CD8-positive, alpha-beta memory T cell (primary cell): ENCODE measurements around the gene SLC41A1. TPM values are rescaled to one million over a fixed set of nuclear protein-coding genes. Genes with fewer than 3 reads are reported as not detected.
A peak's percentile ranks its signal among the peaks of the same experiment; 100 is the strongest.

Experiments
- CTCF ChIA-PET: fragments of 350-600 bp; sonication (Branson Sonifier 250); formaldehyde crosslinking; loops from one replicate; lab custom pipeline; 2021; ENCODE audit warnings: antibody characterized with exemption; lab: Charles Lee
- POLR2A ChIA-PET: fragments of 350-600 bp; sonication (Branson Sonifier 250); formaldehyde crosslinking; loops from one replicate; lab custom pipeline; 2021; ENCODE audit warnings: antibody characterized with exemption; lab: Charles Lee
- DNase-seq, 5 donors: peaks; one replicate each; pipeline versions ENCODE4 v3.0.0 to v3.0.0-alpha.2; 2020 to 2022; ENCODE audit warnings: mixed read lengths in 1 of 5
- H3K27ac ChIP-seq: one replicate; pipeline ENCODE4 v1.7.0; 2013; ENCODE audit warnings: low read depth, mild to moderate bottlenecking, low read length, moderate library complexity
- H3K27me3 ChIP-seq: 2 replicates; pipeline ENCODE4 v1.7.0; 2013; ENCODE audit warnings: low read length, mild to moderate bottlenecking; ENCODE audit not compliant: insufficient read depth, poor library complexity, severe bottlenecking
- H3K36me3 ChIP-seq: 2 replicates; pipeline ENCODE4 v1.7.0; 2013; ENCODE audit warnings: mild to moderate bottlenecking, low read length, moderate library complexity; ENCODE audit not compliant: insufficient read depth
- H3K4me1 ChIP-seq: 2 replicates; pipeline ENCODE4 v1.7.0; 2013; ENCODE audit warnings: mild to moderate bottlenecking, low read length, moderate library complexity; ENCODE audit not compliant: insufficient read depth
- H3K4me3 ChIP-seq: 2 replicates; pipeline ENCODE4 v1.7.0; 2013; ENCODE audit warnings: mild to moderate bottlenecking, low read length
- H3K9me3 ChIP-seq: 2 replicates; pipeline ENCODE4 v1.7.0; 2013; ENCODE audit warnings: mild to moderate bottlenecking, low read length
- H3K27ac Mint-ChIP-seq, 8 donors: one replicate each; pipeline ENCODE4 v1.8.0; 2020 to 2021; ENCODE audit warnings: mixed read lengths in 8 of 8, mild to moderate bottlenecking in 6 of 8, inconsistent platforms in 3 of 8, moderate library complexity in 3 of 8
- H3K27me3 Mint-ChIP-seq, 2 donors: one replicate each; pipeline ENCODE4 v1.8.0; 2020 to 2021; ENCODE audit warnings: mixed read lengths in 2 of 2, mild to moderate bottlenecking in 1 of 2, moderate library complexity in 1 of 2
- H3K36me3 Mint-ChIP-seq, 3 donors: one replicate each; pipeline ENCODE4 v1.8.0; 2020 to 2021; ENCODE audit warnings: mixed read lengths in 3 of 3, inconsistent platforms in 1 of 3, mild to moderate bottlenecking in 1 of 3
- H3K4me1 Mint-ChIP-seq, 3 donors: one replicate each; pipeline ENCODE4 v1.8.0; 2020 to 2021; ENCODE audit warnings: mixed read lengths in 3 of 3, inconsistent platforms in 1 of 3, mild to moderate bottlenecking in 1 of 3
- H3K4me3 Mint-ChIP-seq, 7 donors: one replicate each; pipeline ENCODE4 v1.8.0; 2020 to 2021; ENCODE audit warnings: mixed read lengths in 7 of 7, mild to moderate bottlenecking in 6 of 7, moderate library complexity in 4 of 7, inconsistent platforms in 2 of 7
- H3K9me3 Mint-ChIP-seq, 5 donors: one replicate each; pipeline ENCODE4 v1.8.0; 2020 to 2022; ENCODE audit warnings: mixed read lengths in 5 of 5, mild to moderate bottlenecking in 3 of 5, moderate library complexity in 2 of 5, inconsistent platforms in 1 of 5
- polyA plus RNA-seq: library from polyadenylated mRNA; unstranded; fragments of 300-500 nt; fragmentation: Illumina TruSeq; gene quantifications from one replicate; pipeline ENCODE4 v1.2.3, GENCODE V29; 2021
- total RNA-seq, 2 experiments: library from RNA; stranded (reverse); gene quantifications; one replicate each; pipeline ENCODE4 v1.2.3, GENCODE V29; 2021

The SLC41A1 gene
- total and polyA plus RNA-seq, 3 experiments from 2014 or later: 16.5 to 27.6 (median 24.1) TPM

DNA sequence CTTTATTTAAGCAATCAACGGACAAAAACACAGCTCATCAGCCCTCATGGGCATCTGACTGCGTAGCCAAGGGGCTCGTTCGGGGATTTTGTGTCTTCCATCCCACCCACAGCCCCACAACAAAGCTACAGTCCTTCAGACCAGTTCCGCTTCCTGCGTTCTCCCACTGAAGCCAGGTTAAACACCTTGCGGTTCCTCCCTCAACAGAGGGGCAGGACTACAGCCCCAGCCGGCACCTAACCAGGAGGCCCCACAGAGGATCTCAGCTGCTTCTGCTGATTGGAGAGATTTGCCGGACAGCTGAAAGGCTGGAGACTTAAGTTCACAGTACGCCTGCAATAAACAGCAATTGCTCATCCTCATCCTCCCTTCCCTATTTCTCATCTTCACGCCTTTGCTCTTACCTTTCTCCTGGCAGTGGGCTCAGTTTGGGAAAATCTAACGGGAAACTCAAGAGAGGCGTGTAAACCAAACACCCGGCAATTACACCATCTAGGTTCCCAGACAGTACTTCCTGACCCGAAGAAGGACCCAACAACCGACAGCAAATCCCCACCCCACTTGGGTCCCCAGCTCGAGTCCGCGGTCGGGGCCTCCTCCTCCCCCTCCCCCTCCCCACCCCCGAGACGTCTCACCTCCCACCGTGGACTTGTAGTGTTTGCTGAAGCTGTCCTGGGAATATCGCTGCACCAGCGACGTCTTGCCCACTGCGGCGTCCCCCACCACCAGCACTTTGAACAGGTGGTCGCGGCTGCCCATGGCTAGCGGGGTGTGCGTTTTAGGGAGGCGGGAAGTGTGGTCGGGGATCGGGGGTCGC is 38.6 kb downstream of the SLC41A1 start:
- Histone ChIP-seq H3K27ac (peak overlapping the region; percentile 90), H3K9me3 (no peaks in the 10 kb centered on the region), H3K4me1 (peaks cover 41% of the 10 kb centered on the region), H3K27me3 (no peaks in the 10 kb centered on the region), H3K36me3 (peaks cover 13% of the 10 kb centered on the region), H3K4me3 (peak overlapping the region; percentile 84)
- H3K4me3 Mint-ChIP-seq: peak overlapping the region; percentile 89 to 99 (median 97)
- peak; percentile 31 to 66 (median 52) for DNase-seq
- H3K4me1 Mint-ChIP-seq: peaks cover 61 to 64% (median 62%) of the 10 kb centered on the region in 3 donors
- CTCF ChIA-PET: interaction anchor here (0.8 to 3.7 kb wide), 5 partner anchors 9 to 332 kb away, joined by 3 to 15 read pairs (median 5); partner anchors contain the start of gene ELK4
- POLR2A ChIA-PET: interaction anchor here (0.6 to 4.6 kb wide), 9 partner anchors 25 to 143 kb away, joined by 3 to 74 read pairs (median 4); partner anchors contain the start of gene NUCKS1
- H3K27ac Mint-ChIP-seq: peak overlapping the region; percentile 95 to 100 (median 99)
- no peaks in the 10 kb centered on the region for H3K9me3 Mint-ChIP-seq
- H3K36me3 Mint-ChIP-seq: peaks cover 0 to 51% (median 11%) of the 10 kb centered on the region in 3 donors
- H3K27me3 Mint-ChIP-seq: peaks cover 0 to 2% of the 10 kb centered on the region in 2 donors

DNA sequence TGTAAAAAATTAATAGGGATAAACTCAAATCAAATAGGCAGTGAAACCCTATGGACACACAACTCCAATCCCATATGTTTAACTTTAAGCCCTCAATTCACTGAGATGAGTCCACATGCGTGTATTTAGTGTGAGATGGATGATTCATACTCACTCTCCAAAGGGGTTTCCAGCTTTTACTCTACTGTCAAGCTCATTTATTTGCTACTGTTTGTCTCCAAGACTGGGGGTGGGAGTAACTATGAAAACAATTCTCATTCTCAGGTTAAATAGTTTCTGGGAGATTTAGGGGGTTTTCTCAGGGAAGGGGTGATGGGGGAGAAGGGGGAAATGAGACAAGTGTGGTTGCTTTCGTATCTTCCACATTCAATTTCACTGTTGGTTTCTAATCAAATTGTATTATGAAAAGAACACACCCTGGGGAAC is 40.4 kb downstream of the SLC41A1 start:
- Histone ChIP-seq H3K4me1 (peaks cover 41% of the 10 kb centered on the region), H3K27me3 (no peaks in the 10 kb centered on the region), H3K36me3 (peaks cover 13% of the 10 kb centered on the region), H3K27ac (no peak overlapping the region), H3K4me3 (no peak overlapping the region), H3K9me3 (no peaks in the 10 kb centered on the region)
- peak overlapping the region; percentile 89 to 100 (median 98) for H3K27ac Mint-ChIP-seq
- peaks cover 54 to 67% (median 63%) of the 10 kb centered on the region in 3 donors for H3K4me1 Mint-ChIP-seq
- H3K27me3 Mint-ChIP-seq: peaks cover 0 to 2% of the 10 kb centered on the region in 2 donors
- CTCF ChIA-PET: interaction anchor here (0.8 to 3.7 kb wide), 2 partner anchors 18 to 114 kb away, joined by 3 to 15 read pairs; no protein-coding TSS in a partner anchor
- no peaks in the 10 kb centered on the region for H3K9me3 Mint-ChIP-seq
- DNase-seq: no peak
- H3K36me3 Mint-ChIP-seq: peaks cover 0 to 68% (median 14%) of the 10 kb centered on the region in 3 donors
- POLR2A ChIA-PET: interaction anchor here (0.6 to 4.6 kb wide), 2 partner anchors 23 to 36 kb away, joined by 3 to 74 read pairs; partner anchors contain the start of gene NUCKS1
- H3K4me3 Mint-ChIP-seq: peak overlapping the region; percentile 25 to 99 (median 97)

DNA sequence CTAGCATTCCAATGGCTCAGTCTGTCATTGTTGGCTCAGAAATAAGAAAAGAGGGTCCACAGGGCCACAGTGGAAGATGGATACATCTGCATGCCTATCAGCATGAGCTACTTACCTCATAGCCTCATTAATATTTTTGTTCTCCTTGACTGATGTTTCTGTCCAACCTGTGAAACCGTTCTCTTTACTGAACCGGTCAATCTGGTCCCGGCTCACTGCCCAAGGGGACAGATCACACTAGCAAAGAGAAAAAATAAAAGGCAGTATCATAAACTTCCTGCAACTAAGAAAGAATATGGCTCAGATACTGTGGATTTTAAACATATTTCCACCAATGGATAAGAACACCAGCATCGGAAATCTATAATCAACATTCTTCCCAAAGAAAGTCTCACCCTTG is 42.4 kb downstream of the SLC41A1 start:
- H3K9me3 ChIP-seq: no peaks in the 10 kb centered on the region
- no peak for DNase-seq
- H3K36me3 ChIP-seq: peaks cover 13% of the 10 kb centered on the region
- H3K27me3 Mint-ChIP-seq: peaks cover 0 to 2% of the 10 kb centered on the region in 2 donors
- no peaks in the 10 kb centered on the region for H3K27me3 ChIP-seq
- H3K36me3 Mint-ChIP-seq: peaks cover 0 to 81% (median 14%) of the 10 kb centered on the region in 3 donors
- no peak overlapping the region for H3K27ac ChIP-seq
- H3K4me1 ChIP-seq: peaks cover 32% of the 10 kb centered on the region
- H3K4me3 ChIP-seq: no peak overlapping the region
- ChIA-PET CTCF (interaction anchor here (1.1 kb wide), 1 partner anchor 112 kb away, joined by 3 read pairs; no protein-coding TSS in a partner anchor), POLR2A (no interaction called here)
- peak overlapping the region in 7 of 8 donors; percentile 64 to 100 (median 95) for H3K27ac Mint-ChIP-seq
- H3K4me3 Mint-ChIP-seq: peak overlapping the region in 2 of 7 donors; percentile 24 to 89
- peaks cover 52 to 70% (median 69%) of the 10 kb centered on the region in 3 donors for H3K4me1 Mint-ChIP-seq
- H3K9me3 Mint-ChIP-seq: no peaks in the 10 kb centered on the region

DNA sequence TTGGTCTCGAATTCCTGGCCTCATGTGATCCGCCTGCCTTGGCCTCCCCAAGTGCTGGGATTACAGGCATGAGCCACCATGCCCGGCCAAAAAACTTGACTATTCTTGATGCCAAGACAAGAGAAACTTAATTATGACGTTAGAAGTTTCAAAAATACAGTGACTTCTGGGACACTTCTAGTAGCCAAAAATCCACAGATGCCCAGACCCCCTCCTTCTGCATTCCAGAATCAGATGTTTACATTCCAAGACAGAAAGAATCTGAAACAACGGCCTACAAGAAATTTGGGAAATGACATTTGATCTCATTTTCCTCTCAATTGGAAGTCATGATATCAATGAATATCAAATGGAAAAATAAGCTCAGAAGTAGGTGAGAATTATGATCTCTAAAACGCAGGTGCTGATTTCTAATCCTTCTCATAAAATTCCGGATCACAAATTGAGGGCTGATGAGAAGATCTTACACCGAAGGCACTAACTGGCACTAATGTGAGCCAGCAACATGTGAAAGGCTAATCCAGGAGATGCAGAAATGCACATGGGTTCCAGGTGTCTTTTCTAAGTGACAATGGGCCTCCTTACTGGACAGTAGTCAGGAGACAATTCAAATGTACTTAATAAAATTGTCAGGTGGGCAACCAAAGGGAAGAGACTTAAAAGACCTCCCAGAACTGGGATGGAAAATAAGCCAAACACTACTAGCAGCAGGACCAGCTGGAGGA is 43.2 kb downstream of the SLC41A1 start:
- no peak overlapping the region for H3K27ac ChIP-seq
- no peak for DNase-seq
- Mint-ChIP-seq H3K27ac (peak overlapping the region in 6 of 8 donors; percentile 76 to 100 (median 97)), H3K27me3 (no peaks in the 10 kb centered on the region), H3K4me3 (no peak overlapping the region), H3K4me1 (peaks cover 50 to 65% (median 64%) of the 10 kb centered on the region in 3 donors), H3K9me3 (no peaks in the 10 kb centered on the region), H3K36me3 (peaks cover 0 to 74% (median 14%) of the 10 kb centered on the region in 3 donors)
- H3K4me1 ChIP-seq: peaks cover 29% of the 10 kb centered on the region
- H3K4me3 ChIP-seq: no peak overlapping the region
- H3K9me3 ChIP-seq: no peaks in the 10 kb centered on the region
- POLR2A ChIA-PET: no interaction called here
- CTCF ChIA-PET: interaction anchor here (0.7 to 1.1 kb wide), 2 partner anchors 12 to 111 kb away, joined by 3 read pairs; no protein-coding TSS in a partner anchor
- peaks cover 13% of the 10 kb centered on the region for H3K36me3 ChIP-seq
- no peaks in the 10 kb centered on the region for H3K27me3 ChIP-seq

DNA sequence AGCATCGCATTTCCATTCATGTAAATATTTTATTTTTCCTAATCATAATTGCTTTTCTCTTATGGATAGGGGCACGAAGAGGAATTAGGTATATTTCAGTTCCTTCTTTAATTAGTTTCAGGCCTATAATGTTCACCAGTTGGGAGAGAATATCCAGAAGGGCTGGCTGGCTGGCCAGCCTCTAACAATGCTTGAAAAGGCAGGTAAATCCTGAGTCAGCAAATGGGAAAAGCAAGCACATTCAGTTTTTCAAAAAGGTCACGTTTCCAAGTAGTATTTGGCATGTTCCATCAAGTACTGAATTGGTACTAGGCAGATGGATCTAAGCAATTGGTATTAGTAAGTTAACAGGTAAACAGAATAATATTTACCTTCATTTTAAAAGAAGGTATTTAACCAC is 45.8 kb downstream of the SLC41A1 start:
- H3K4me3 Mint-ChIP-seq: peak overlapping the region in 1 of 7 donors; percentile 40
- DNase-seq: no peak
- ChIA-PET POLR2A (no interaction called here), CTCF (no interaction called here)
- peaks cover 13% of the 10 kb centered on the region for H3K36me3 ChIP-seq
- peaks cover 11% of the 10 kb centered on the region for H3K4me1 ChIP-seq
- peaks cover 0 to 72% (median 16%) of the 10 kb centered on the region in 3 donors for H3K36me3 Mint-ChIP-seq
- no peak overlapping the region for H3K27ac ChIP-seq
- peaks cover 31 to 44% (median 42%) of the 10 kb centered on the region in 3 donors for H3K4me1 Mint-ChIP-seq
- H3K27ac Mint-ChIP-seq: peak overlapping the region in 7 of 8 donors; percentile 51 to 67 (median 61)
- H3K27me3 Mint-ChIP-seq: no peaks in the 10 kb centered on the region
- H3K9me3 Mint-ChIP-seq: no peaks in the 10 kb centered on the region
- no peaks in the 10 kb centered on the region for H3K27me3 ChIP-seq
- no peak overlapping the region for H3K4me3 ChIP-seq
- no peaks in the 10 kb centered on the region for H3K9me3 ChIP-seq

DNA sequence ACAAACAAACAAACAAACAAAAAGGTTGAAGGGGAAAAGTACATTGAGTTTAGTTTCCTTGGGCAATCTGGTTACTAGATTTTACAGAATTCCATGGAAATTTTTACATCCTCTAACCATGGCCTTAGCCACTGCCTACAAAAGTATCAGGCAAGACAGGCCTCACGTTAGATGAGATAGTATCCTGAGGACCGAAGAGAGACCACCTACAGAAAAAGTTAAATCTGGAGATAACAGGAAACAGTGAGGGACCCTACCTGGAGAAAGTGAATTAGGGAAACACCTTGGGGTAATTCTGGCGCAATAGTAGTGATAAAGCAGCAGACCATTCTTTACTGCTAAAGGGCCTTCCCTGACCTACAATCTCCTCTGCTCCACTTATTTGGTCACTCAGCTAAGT is 46.4 kb downstream of the SLC41A1 start:
- H3K36me3 ChIP-seq: peaks cover 13% of the 10 kb centered on the region
- no peaks in the 10 kb centered on the region for H3K9me3 ChIP-seq
- ChIA-PET CTCF (interaction anchor here (0.9 kb wide), 1 partner anchor 20 kb away, joined by 3 read pairs; no protein-coding TSS in a partner anchor), POLR2A (no interaction called here)
- no peak overlapping the region for H3K4me3 ChIP-seq
- Mint-ChIP-seq H3K36me3 (peaks cover 0 to 65% (median 16%) of the 10 kb centered on the region in 3 donors), H3K4me3 (no peak overlapping the region), H3K27me3 (no peaks in the 10 kb centered on the region), H3K9me3 (no peaks in the 10 kb centered on the region), H3K4me1 (peaks cover 24 to 37% (median 35%) of the 10 kb centered on the region in 3 donors), H3K27ac (peak overlapping the region in 7 of 8 donors; percentile 37 to 79 (median 67))
- no peaks in the 10 kb centered on the region for H3K27me3 ChIP-seq
- H3K4me1 ChIP-seq: peaks cover 4% of the 10 kb centered on the region
- H3K27ac ChIP-seq: no peak overlapping the region
- DNase-seq: no peak

DNA sequence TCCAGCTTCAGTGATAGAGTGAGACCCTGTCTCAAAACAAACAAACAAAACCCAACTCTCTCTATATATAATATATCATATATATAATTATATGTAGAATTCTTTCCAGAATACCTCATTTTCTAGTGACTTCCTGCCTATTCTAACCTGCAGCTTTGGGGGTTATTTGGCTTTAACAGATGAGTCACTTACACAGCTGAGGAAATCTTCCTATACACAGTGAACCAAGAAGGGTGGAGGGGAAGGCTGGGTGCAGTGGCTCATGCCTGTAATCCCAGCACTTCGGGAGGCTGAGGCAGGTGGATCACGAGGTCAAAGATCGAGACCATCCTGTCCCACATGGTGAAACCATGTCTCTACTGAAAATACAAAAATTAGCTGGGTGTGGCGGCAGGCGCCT is 47.0 kb downstream of the SLC41A1 start:
- H3K27me3 ChIP-seq: no peaks in the 10 kb centered on the region
- no peak overlapping the region for H3K4me3 Mint-ChIP-seq
- H3K4me1 Mint-ChIP-seq: peaks cover 20 to 33% (median 30%) of the 10 kb centered on the region in 3 donors
- H3K27me3 Mint-ChIP-seq: no peaks in the 10 kb centered on the region
- no peak overlapping the region for H3K27ac ChIP-seq
- H3K27ac Mint-ChIP-seq: peak overlapping the region in 7 of 8 donors; percentile 37 to 79 (median 55)
- H3K4me3 ChIP-seq: no peak overlapping the region
- CTCF ChIA-PET: interaction anchor here (0.9 kb wide), 1 partner anchor 20 kb away, joined by 3 read pairs; no protein-coding TSS in a partner anchor
- no peaks in the 10 kb centered on the region for H3K4me1 ChIP-seq
- no peaks in the 10 kb centered on the region for H3K9me3 Mint-ChIP-seq
- DNase-seq: no peak
- POLR2A ChIA-PET: no interaction called here
- no peaks in the 10 kb centered on the region for H3K9me3 ChIP-seq
- peaks cover 0 to 64% (median 16%) of the 10 kb centered on the region in 3 donors for H3K36me3 Mint-ChIP-seq
- H3K36me3 ChIP-seq: peaks cover 13% of the 10 kb centered on the region
